OCI-LY7 (cell line): Measurements from ENCODE around the gene RIPK4. TPM values are rescaled to one million over a fixed set of nuclear protein-coding genes. Genes with fewer than 3 reads are reported as not detected.

ENCODE experiments used
- BruUV-seq: library from RNA; stranded (reverse); fragments of 400-500 nt; replicated peaks from 2 replicates; lab custom pipeline; 2021; lab: Mats Ljungman, UMichigan
- CTCF ChIA-PET: fragments of 300-600 bp; sonication (Branson Sonifier 250); formaldehyde crosslinking; loops from one replicate; lab custom pipeline; 2022; ENCODE audit warnings: antibody characterized with exemption; ENCODE audit not compliant: unreplicated experiment; lab: Charles Lee
- POLR2A ChIA-PET: fragments of 300-600 bp; sonication (Branson Sonifier 250); formaldehyde crosslinking; loops from one replicate; lab custom pipeline; 2022; ENCODE audit warnings: antibody characterized with exemption; lab: Charles Lee
- DNase-seq: peaks from one replicate; pipeline ENCODE4 v3.0.0-alpha.2; 2015; ENCODE audit warnings: low spot score
- H2AFZ ChIP-seq: fragments of 200-600 bp; sonication (generic), shearing (Covaris generic); 2 replicates; pipeline ENCODE4 v1.6.1; 2014; ENCODE audit warnings: mild to moderate bottlenecking, antibody characterized with exemption, low read length, moderate library complexity
- H3K27ac ChIP-seq: fragments of 200-600 bp; sonication (generic); 2 replicates; pipeline ENCODE4 v1.5.1; 2014; ENCODE audit warnings: mixed run types, low read depth, mild to moderate bottlenecking, moderate library complexity, low read length, inconsistent platforms; ENCODE audit not compliant: poor library complexity, severe bottlenecking
- H3K36me3 ChIP-seq: fragments of 200-600 bp; sonication (generic); 2 replicates; pipeline ENCODE4 v1.6.1; 2014; ENCODE audit warnings: mild to moderate bottlenecking, antibody characterized with exemption, low read length, moderate library complexity, mixed read lengths; ENCODE audit not compliant: insufficient read depth
- H3K4me1 ChIP-seq: fragments of 200-600 bp; sonication (generic); 2 replicates; pipeline ENCODE4 v1.5.1; 2014; ENCODE audit warnings: mild to moderate bottlenecking, low read length; ENCODE audit not compliant: insufficient read depth, poor library complexity, severe bottlenecking
- H3K4me2 ChIP-seq: fragments of 200-600 bp; sonication (generic); 2 replicates; pipeline ENCODE4 v1.6.1; 2014; ENCODE audit warnings: mild to moderate bottlenecking, low read length
- H3K4me3 ChIP-seq: fragments of 200-600 bp; sonication (generic); 2 replicates; pipeline ENCODE4 v1.5.1; 2014; ENCODE audit warnings: mild to moderate bottlenecking, low read depth, low read length; ENCODE audit not compliant: poor library complexity, severe bottlenecking
- H3K79me2 ChIP-seq: fragments of 200-600 bp; sonication (generic); 2 replicates; pipeline ENCODE4 v1.6.1; 2016; ENCODE audit warnings: low read depth, mild to moderate bottlenecking, low read length, moderate library complexity, mixed read lengths; ENCODE audit not compliant: insufficient read depth
- H3K9me2 ChIP-seq: fragments of 200-600 bp; sonication (generic); 2 replicates; pipeline ENCODE4 v1.6.1; 2016; ENCODE audit warnings: mild to moderate bottlenecking, low read length, mixed read lengths; ENCODE audit not compliant: insufficient read depth
- H3K9me3 ChIP-seq: fragments of 200-600 bp; sonication (generic); 2 replicates; pipeline ENCODE4 v1.6.1; 2014; ENCODE audit warnings: mild to moderate bottlenecking, mixed run types, low read length, mixed read lengths
- H4K20me1 ChIP-seq: fragments of 200-600 bp; sonication (generic); 2 replicates; pipeline ENCODE4 v1.6.1; 2014; ENCODE audit warnings: mild to moderate bottlenecking, antibody characterized with exemption, low read length, moderate library complexity, mixed read lengths; ENCODE audit not compliant: insufficient read depth
- EZH2phosphoT487 ChIP-seq: fragments of 200-600 bp; sonication (generic); IDR thresholded peaks from 2 replicates; pipeline ENCODE4 v1.6.1; 2018; ENCODE audit warnings: low read depth, borderline replicate concordance, mild to moderate bottlenecking, mixed run types, antibody characterized with exemption, low read length, moderate library complexity, mixed read lengths
- intact Hi-C: fragments of 100-400 bp; cut with micrococcal nuclease; formaldehyde crosslinking; loops from one replicate; pipeline ENCODE4 v1.10.0; 2022; ENCODE audit not compliant: unreplicated experiment
- total RNA-seq, 2 experiments: library from RNA; depleted of rRNA in 1 of 2; stranded (reverse); fragments of >200 nt in 1 of 2; shearing (Covaris generic) in 1 of 2; gene quantifications; 2 replicates each; pipeline ENCODE4 v1.2.3, GENCODE V29; 2014 to 2022
- TF ChIP-seq, protein P1 (sequence below): fragments of 200-600 bp; sonication (generic); conservative IDR thresholded peaks from 2 replicates; pipeline ENCODE4 v1.5.1; 2014; ENCODE audit warnings: mild to moderate bottlenecking, antibody characterized with exemption, low read length, moderate library complexity, mixed read lengths

The RIPK4 gene
- total RNA-seq, 2 experiments from 2014 or later: 0.08 to 0.19 TPM

DNA sequence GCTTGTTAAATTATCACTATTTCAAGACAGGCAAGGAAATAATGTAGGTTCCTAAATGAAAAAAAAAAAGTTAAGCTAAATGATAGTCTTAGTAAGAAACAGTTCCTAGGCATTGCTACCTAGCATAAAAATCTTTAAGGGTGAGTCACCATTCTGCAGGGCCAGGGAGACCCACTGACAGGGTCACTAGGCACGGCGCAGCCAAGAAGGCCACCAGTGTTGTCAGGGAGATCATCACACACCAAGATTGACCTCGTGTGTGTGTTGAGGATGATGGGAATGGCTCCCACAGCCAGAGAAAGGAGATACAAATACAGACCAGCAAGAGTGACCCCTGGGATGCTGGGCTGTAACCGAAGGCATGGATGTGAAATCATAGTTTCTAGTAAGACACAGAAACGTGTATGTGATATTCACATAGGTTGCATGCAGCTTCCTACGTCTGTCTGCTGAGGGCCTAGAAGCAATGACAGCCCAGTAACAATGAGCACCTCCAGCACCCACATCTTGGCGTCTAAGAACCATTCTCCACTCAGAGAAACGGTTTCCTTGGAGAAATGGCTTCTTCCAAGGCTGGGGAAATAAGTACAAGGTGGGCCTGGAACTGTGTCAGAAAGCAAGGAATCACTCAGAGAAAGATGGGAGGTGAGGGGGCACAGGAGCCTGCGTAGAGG lies 29.1 kb downstream of the RIPK4 start:
- no TSS peak for BruUV-seq
- Histone ChIP-seq H3K4me2 (no peak overlapping the region), H3K79me2 (no peaks in the 10 kb centered on the region), H3K36me3 (no peaks in the 10 kb centered on the region), H3K9me2 (no peaks in the 10 kb centered on the region), H3K4me1 (no peaks in the 10 kb centered on the region), H2AFZ (no peak overlapping the region), H3K27ac (no peak overlapping the region), H3K9me3 (no peaks in the 10 kb centered on the region), H3K4me3 (no peak overlapping the region), H4K20me1 (no peaks in the 10 kb centered on the region)
- POLR2A ChIA-PET: no interaction called here
- intact Hi-C loops: no loop called here
- CTCF ChIA-PET: no interaction called here
- no peak for TF ChIP-seq EZH2phosphoT487
- TF ChIP-seq, protein P1, sequence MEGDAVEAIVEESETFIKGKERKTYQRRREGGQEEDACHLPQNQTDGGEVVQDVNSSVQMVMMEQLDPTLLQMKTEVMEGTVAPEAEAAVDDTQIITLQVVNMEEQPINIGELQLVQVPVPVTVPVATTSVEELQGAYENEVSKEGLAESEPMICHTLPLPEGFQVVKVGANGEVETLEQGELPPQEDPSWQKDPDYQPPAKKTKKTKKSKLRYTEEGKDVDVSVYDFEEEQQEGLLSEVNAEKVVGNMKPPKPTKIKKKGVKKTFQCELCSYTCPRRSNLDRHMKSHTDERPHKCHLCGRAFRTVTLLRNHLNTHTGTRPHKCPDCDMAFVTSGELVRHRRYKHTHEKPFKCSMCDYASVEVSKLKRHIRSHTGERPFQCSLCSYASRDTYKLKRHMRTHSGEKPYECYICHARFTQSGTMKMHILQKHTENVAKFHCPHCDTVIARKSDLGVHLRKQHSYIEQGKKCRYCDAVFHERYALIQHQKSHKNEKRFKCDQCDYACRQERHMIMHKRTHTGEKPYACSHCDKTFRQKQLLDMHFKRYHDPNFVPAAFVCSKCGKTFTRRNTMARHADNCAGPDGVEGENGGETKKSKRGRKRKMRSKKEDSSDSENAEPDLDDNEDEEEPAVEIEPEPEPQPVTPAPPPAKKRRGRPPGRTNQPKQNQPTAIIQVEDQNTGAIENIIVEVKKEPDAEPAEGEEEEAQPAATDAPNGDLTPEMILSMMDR: no peak
- DNase-seq: no peak

DNA sequence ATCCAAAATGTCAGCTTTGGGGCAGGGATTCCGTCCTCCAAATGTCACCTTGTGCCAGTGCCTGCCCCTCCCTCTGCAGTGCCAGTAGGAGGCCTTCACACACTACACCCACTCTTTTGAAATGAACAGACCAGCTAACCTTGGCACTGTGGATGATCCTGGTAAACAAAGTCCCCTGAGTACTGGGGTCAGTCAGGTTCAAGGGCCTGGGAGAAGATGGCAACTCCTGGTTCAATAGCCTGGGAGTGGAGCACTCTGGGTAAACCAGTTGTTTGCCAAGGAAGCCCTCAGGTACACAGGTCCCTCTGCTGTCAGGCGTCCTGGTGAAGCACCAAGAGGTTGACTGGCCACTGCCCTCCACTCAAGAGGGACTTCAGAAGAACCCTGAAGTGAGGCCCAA lies 30.4 kb downstream of the RIPK4 start:
- H3K4me3 ChIP-seq: no peak overlapping the region
- no peaks in the 10 kb centered on the region for H4K20me1 ChIP-seq
- no peak overlapping the region for H2AFZ ChIP-seq
- ChIA-PET CTCF (interaction anchor here (0.5 kb wide), 1 partner anchor 11 kb away, joined by 3 read pairs; no protein-coding TSS in a partner anchor), POLR2A (no interaction called here)
- H3K9me2 ChIP-seq: no peaks in the 10 kb centered on the region
- no peaks in the 10 kb centered on the region for H3K79me2 ChIP-seq
- intact Hi-C loops: no loop called here
- BruUV-seq: no TSS peak
- no peaks in the 10 kb centered on the region for H3K4me1 ChIP-seq
- no peaks in the 10 kb centered on the region for H3K36me3 ChIP-seq
- no peak overlapping the region for H3K4me2 ChIP-seq
- TF ChIP-seq, protein P1: no peak
- no peak for TF ChIP-seq EZH2phosphoT487
- no peak for DNase-seq
- no peaks in the 10 kb centered on the region for H3K9me3 ChIP-seq
- no peak overlapping the region for H3K27ac ChIP-seq
